Activated T-cell treated with anti-CD3 and anti-CD28 coated beads for 48 hours (primary cell): Measurements from ENCODE around the gene ZDHHC14.
A peak's percentile ranks its signal among the peaks of the same experiment; 100 is the strongest.
"Not testable (repeated sequence)": the region's sequence is repeated elsewhere in the genome, so short reads cannot be mapped to it uniquely, and the experiment has no call there.

Source experiments
- DNase-seq: peaks from one replicate; pipeline ENCODE4 v3.0.0-alpha.2; 2020; ENCODE audit warnings: low read depth

Gene ZDHHC14

GRCh38 chr6:157571950-157572349 is 191.0 kb downstream of the ZDHHC14 start:
- no peak for DNase-seq

GRCh38 chr6:157574851-157575424 is 193.9 kb downstream of the ZDHHC14 start:
- DNase-seq, result no peak

- no peak for DNase-seq
These were observed 194.6 kb downstream of the ZDHHC14 start for GRCh38 chr6:157575436-157576145.

GRCh38 chr6:157576991-157577390 is 196.0 kb downstream of the ZDHHC14 start:
- not testable (repeated sequence) for DNase-seq

GRCh38 chr6:157578527-157578926 is 197.5 kb downstream of the ZDHHC14 start:
- not testable (repeated sequence) for DNase-seq

GRCh38 chr6:157579467-157580031 is 198.6 kb downstream of the ZDHHC14 start:
- no peak for DNase-seq

- DNase-seq, result no peak
These were observed 203.0 kb downstream of the ZDHHC14 start for GRCh38 chr6:157584036-157584435.

- DNase-seq, result no peak
These were observed 204.5 kb downstream of the ZDHHC14 start for GRCh38 chr6:157585274-157586087.

- DNase-seq, result no peak
These were observed 205.1 kb downstream of the ZDHHC14 start for GRCh38 chr6:157586088-157586414.

GRCh38 chr6:157586476-157587126 is 205.6 kb downstream of the ZDHHC14 start:
- DNase-seq, result no peak

GRCh38 chr6:157587127-157587926 is 206.3 kb downstream of the ZDHHC14 start:
- DNase-seq, result no peak

GRCh38 chr6:157590654-157591053 is 209.7 kb downstream of the ZDHHC14 start:
- not testable (repeated sequence) for DNase-seq

- DNase-seq, result no peak
These were observed 211.6 kb downstream of the ZDHHC14 start for GRCh38 chr6:157592541-157592940.

- no peak for DNase-seq
These were observed 212.0 kb downstream of the ZDHHC14 start for GRCh38 chr6:157592980-157593379.

GRCh38 chr6:157593596-157593995 is 212.6 kb downstream of the ZDHHC14 start:
- DNase-seq, result no peak

GRCh38 chr6:157594292-157594691 is 213.3 kb downstream of the ZDHHC14 start:
- DNase-seq, result no peak

GRCh38 chr6:157595768-157596167 is 214.8 kb downstream of the ZDHHC14 start:
- no peak for DNase-seq

- no peak for DNase-seq
These were observed 215.5 kb downstream of the ZDHHC14 start for GRCh38 chr6:157596461-157596860.

GRCh38 chr6:157596886-157597285 is 215.9 kb downstream of the ZDHHC14 start:
- no peak for DNase-seq

- DNase-seq, result peak; percentile 27
These were observed 216.7 kb downstream of the ZDHHC14 start for GRCh38 chr6:157597461-157598312.
